A549 (cell line): Measurements from ENCODE around the gene PARD3B.

Experiments
- CBX8 ChIP-seq: fragments of 200-600 bp; sonication (generic); IDR thresholded peaks from 2 replicates; pipeline ENCODE4 v1.6.1; 2016
- EP300 ChIP-seq, 2 experiments: fragments of >200 bp; sonication (Bioruptor Twin); formaldehyde crosslinking; IDR thresholded peaks; 2 replicates in 1 of 2; 3 replicates in 1 of 2; pipeline ENCODE4 v1.6.1; 2016 to 2017
- HOXA7 ChIP-seq: fragments of 250-450 bp; sonication (Bioruptor Pico); IDR thresholded peaks from 2 replicates; pipeline ENCODE4 v1.5.0; 2020; ENCODE audit warnings: mild to moderate bottlenecking, moderate library complexity
- POLR2A ChIP-seq: IDR thresholded peaks from 2 replicates; pipeline ENCODE4 v1.6.1; 2012; ENCODE audit warnings: mild to moderate bottlenecking, low read length
- RFX5 ChIP-seq: fragments of 450-650 bp; IDR thresholded peaks from 2 replicates; pipeline ENCODE4 v1.7.1; 2014; ENCODE audit warnings: antibody characterized with exemption, mild to moderate bottlenecking, moderate library complexity
- TFCP2L1 ChIP-seq: fragments of 250-450 bp; sonication (Bioruptor Pico); IDR thresholded peaks from 2 replicates; pipeline ENCODE4 v1.5.0; 2021; ENCODE audit warnings: mild to moderate bottlenecking
- TF ChIP-seq, protein P1 (sequence below): fragments of >200 bp; sonication (Bioruptor Twin); formaldehyde crosslinking; IDR thresholded peaks from 3 replicates; pipeline ENCODE4 v1.5.1; 2016
- TF ChIP-seq, protein P2 (sequence below): IDR thresholded peaks from 2 replicates; pipeline ENCODE4 v1.6.1; 2012
- TF ChIP-seq, protein P3 (sequence below): fragments of 450-650 bp; IDR thresholded peaks from 2 replicates; pipeline ENCODE4 v1.6.1; 2014; ENCODE audit warnings: antibody characterized with exemption

DNA sequence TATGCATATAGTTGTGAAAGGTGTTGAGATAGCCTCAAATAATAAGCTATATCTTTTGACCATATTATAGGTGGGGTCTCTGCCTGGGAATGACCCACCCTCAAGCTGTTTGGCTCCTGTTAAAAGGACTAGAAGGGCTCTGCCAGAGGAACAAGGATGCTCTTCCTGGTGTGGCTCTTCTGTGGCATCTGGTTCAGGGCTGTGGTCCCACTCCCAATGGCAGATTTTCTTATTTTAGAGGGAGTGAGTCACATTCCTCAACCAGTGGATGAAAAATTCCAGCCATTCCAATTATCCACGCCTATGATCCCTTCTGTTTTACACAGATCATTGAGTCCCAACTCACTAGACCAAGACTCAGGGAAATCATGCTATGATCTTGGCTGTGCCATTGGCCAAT is 119.9 kb downstream of the PARD3B start:
- TF ChIP-seq TFCP2L1 (CRISPR knock-in tag): no peak
- TF ChIP-seq EP300 (IDR thresholded peaks at IDR 0.05): no peak
- TF ChIP-seq, protein P1, sequence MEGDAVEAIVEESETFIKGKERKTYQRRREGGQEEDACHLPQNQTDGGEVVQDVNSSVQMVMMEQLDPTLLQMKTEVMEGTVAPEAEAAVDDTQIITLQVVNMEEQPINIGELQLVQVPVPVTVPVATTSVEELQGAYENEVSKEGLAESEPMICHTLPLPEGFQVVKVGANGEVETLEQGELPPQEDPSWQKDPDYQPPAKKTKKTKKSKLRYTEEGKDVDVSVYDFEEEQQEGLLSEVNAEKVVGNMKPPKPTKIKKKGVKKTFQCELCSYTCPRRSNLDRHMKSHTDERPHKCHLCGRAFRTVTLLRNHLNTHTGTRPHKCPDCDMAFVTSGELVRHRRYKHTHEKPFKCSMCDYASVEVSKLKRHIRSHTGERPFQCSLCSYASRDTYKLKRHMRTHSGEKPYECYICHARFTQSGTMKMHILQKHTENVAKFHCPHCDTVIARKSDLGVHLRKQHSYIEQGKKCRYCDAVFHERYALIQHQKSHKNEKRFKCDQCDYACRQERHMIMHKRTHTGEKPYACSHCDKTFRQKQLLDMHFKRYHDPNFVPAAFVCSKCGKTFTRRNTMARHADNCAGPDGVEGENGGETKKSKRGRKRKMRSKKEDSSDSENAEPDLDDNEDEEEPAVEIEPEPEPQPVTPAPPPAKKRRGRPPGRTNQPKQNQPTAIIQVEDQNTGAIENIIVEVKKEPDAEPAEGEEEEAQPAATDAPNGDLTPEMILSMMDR: no peak
- no peak for TF ChIP-seq HOXA7 (CRISPR knock-in tag)
- TF ChIP-seq, protein P2, sequence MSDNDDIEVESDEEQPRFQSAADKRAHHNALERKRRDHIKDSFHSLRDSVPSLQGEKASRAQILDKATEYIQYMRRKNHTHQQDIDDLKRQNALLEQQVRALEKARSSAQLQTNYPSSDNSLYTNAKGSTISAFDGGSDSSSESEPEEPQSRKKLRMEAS: 0 out of 2 replicates have a peak, but pooled peaks have one; percentile 10
- no peak for TF ChIP-seq CBX8
- TF ChIP-seq POLR2A: no peak
- no peak for TF ChIP-seq RFX5
- TF ChIP-seq, protein P3, sequence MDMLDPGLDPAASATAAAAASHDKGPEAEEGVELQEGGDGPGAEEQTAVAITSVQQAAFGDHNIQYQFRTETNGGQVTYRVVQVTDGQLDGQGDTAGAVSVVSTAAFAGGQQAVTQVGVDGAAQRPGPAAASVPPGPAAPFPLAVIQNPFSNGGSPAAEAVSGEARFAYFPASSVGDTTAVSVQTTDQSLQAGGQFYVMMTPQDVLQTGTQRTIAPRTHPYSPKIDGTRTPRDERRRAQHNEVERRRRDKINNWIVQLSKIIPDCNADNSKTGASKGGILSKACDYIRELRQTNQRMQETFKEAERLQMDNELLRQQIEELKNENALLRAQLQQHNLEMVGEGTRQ: no peak
